ENCODE data around the gene PHKA2.
"Not testable (repeated sequence)": the region's sequence is repeated elsewhere in the genome, so short reads cannot be mapped to it uniquely, and the experiment has no call there.

The PHKA2 gene

DNA sequence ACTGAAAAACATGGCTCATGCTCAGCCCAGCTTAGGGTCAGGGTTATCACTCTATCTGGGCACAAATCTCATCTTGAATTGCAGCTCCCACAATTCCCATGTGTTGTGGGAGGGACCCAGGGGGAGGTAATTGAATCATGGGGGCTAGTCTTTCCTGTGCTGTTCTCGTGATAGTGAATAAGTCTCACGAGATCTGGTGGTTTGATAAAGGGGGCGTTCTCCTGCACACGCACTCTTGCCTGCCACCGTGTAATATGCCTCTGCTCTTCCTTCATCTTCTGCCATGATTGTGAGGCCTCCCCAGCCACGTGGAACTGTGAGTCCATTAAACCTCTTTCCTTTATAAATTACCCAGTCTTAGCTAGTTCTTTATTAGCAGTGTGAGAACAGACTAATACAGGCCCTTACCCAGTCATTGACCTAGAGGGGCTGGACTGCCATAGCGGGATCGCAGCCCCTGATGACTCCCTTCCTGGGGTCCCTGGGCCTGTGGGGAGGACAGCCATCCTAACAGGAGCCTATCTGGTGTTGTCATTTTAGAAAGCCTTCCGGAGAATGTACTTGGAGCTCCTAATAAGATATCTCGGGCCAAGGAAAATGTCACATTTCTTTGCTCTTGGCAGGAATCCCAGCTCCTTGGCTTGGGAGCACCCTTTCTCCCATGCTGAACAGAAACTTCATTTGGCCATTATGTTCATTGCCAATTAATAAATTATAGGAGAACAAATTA is 112.6 kb downstream of the PHKA2 start:
- POLR2A ChIA-PET (ENCODE audit: low non-redundant PET), result no interaction called here
- CTCF ChIA-PET, result interaction anchor here (0.6 kb wide), 1 partner anchor 301 kb away, joined by 3 read pairs; no protein-coding TSS in a partner anchor
- no peak overlapping the region for H3K27ac ChIP-seq
- DNase-seq (ENCODE audit: low spot score), result no peak
- TF ChIP-seq, protein P1, sequence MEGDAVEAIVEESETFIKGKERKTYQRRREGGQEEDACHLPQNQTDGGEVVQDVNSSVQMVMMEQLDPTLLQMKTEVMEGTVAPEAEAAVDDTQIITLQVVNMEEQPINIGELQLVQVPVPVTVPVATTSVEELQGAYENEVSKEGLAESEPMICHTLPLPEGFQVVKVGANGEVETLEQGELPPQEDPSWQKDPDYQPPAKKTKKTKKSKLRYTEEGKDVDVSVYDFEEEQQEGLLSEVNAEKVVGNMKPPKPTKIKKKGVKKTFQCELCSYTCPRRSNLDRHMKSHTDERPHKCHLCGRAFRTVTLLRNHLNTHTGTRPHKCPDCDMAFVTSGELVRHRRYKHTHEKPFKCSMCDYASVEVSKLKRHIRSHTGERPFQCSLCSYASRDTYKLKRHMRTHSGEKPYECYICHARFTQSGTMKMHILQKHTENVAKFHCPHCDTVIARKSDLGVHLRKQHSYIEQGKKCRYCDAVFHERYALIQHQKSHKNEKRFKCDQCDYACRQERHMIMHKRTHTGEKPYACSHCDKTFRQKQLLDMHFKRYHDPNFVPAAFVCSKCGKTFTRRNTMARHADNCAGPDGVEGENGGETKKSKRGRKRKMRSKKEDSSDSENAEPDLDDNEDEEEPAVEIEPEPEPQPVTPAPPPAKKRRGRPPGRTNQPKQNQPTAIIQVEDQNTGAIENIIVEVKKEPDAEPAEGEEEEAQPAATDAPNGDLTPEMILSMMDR (conservative IDR thresholded peaks at IDR 0.05; ENCODE audit: low read depth), result no peak

DNA sequence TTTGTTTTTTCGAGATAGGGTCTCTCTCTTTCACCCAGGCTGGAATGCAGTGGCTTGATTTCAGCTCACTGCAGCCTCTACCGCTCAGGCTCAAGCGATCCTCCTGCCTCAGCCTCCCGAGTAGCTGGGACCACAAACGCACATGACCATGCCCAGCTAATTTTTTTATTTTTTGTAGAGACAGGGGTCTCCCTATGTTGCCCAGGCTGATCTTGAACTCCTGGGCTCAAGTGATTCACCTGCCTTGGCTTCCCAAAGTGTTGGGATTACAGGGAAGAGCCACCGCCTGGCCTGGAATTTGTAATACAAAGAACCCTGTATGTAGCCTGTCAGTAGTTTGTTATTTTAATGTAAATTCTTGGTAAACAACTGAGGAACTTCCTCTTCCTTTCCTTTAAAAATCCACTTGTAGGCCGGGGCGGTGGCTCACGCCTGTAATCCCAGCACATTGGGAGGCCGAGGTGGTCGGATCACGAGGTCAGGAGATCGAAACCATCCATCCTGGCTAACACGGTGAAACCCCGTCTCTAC is 119.5 kb downstream of the PHKA2 start:
- no peak for DNase-seq (ENCODE audit: low spot score)
- TF ChIP-seq, protein P1 (conservative IDR thresholded peaks at IDR 0.05; ENCODE audit: low read depth), result no peak
- CTCF ChIA-PET, result no interaction called here
- H3K27ac ChIP-seq, result no peak overlapping the region
- POLR2A ChIA-PET (ENCODE audit: low non-redundant PET), result no interaction called here

DNA sequence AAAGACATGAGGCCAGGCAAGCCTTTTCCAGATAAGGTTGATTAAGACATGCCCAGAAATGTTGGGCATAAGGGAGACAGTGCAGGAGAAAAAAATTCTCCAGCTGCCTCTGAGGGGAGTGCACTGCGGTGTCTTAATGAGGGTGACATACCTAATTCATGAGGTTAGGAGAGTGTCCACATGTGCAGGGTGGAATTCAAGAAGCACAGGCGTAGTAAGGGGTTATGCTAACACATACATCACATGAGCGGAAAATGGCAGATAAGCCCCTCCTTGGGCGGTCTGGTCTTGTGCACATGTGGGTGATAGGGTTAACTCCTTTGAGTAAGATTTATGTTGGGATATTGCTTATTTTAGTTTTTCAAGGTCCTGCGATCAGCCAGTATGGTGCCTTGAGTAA is 122.4 kb downstream of the PHKA2 start:
- ChIA-PET CTCF (no interaction called here), POLR2A (ENCODE audit: low non-redundant PET) (interaction anchor here (0.5 kb wide), 1 partner anchor 81 kb away, joined by 3 read pairs; no protein-coding TSS in a partner anchor)
- no peak for DNase-seq (ENCODE audit: low spot score)
- H3K27ac ChIP-seq, result no peak overlapping the region
- TF ChIP-seq, protein P1 (conservative IDR thresholded peaks at IDR 0.05; ENCODE audit: low read depth), result no peak

DNA sequence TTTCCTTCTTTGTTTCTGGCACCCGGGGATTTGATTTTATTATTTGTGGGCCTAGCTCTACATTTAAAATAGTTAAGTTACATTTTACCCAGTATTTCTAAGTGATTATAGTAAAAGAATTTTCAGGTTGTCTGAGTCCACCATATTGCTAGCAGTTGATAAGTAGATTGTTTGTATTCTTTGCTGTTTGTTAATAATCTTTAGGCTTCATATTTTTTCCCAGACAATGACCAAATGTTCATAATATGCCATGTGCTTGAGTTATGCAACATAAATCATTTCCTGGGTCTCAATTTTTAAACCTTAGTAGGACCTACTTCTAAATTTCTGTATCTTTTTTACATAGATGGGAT is 127.3 kb downstream of the PHKA2 start:
- ChIA-PET POLR2A (ENCODE audit: low non-redundant PET) (no interaction called here), CTCF (no interaction called here)
- TF ChIP-seq, protein P1 (conservative IDR thresholded peaks at IDR 0.05; ENCODE audit: low read depth), result no peak
- DNase-seq (ENCODE audit: low spot score), result no peak
- no peak overlapping the region for H3K27ac ChIP-seq

DNA sequence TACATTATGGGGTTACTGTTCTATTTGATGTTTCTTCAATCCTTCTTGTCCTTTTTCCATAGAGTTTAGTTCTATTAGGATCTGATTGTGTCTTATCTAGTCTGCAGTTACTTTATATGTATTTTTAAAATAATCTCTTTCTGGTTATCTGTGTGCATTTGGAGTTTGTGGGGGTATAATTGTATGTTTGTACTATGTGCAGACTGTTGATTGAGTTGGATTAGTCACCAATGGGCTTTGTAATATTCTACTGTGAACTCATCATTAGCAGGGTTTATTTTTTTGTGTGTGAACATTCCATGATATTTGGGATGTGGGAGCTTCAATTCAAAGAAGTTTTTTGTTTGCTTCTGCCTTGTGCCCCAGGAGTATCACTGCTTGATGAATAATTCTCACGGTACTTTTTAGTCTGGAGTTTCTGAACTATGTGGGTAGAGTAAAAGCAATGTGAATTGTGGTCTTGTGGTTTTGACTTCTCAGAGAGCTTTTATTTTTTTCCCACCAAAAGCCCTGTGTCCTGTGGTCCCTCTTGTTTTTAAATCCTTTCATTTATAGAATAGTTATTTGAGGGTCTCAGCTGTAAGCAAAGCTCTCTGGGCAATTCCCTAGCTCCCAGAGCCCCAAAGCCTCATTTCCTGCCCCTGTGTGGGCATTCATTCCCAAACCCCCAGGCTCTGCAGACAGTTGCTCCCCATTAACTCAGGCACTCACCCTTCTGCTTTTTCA is 127.8 kb downstream of the PHKA2 start:
- no peak for DNase-seq (ENCODE audit: low spot score)
- ChIA-PET CTCF (interaction anchor here (0.6 kb wide), 1 partner anchor 34 kb away, joined by 4 read pairs; no protein-coding TSS in a partner anchor), POLR2A (ENCODE audit: low non-redundant PET) (no interaction called here)
- TF ChIP-seq, protein P1 (conservative IDR thresholded peaks at IDR 0.05; ENCODE audit: low read depth), result no peak
- H3K27ac ChIP-seq, result no peak overlapping the region

DNA sequence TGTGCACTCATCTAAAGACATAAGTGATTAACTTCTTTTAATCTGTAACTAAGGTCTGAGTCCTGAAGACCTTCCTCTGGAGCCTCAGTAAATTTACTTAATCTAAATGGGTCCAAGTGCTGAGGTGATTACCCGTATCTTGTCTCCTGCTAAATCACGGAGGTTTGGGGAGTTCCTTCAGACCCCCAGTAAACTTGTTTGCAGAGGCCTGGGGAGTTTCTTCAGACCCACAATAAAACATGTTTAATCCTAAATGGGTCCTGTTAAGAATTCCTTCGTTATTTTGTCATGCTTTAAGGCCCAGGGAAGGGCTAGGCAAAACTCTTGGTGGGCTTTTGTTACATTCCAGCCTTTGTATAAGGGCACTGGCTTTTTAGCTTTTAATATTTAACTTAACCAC is 136.0 kb downstream of the PHKA2 start:
- CTCF ChIA-PET; DNase-seq (ENCODE audit: low spot score); H3K27ac ChIP-seq; POLR2A ChIA-PET (ENCODE audit: low non-redundant PET): not testable (repeated sequence)

All from RWPE1 (cell line).